HUES48 (cell line): ENCODE data around the gene HSPD1.
"Not testable (repeated sequence)": the region's sequence is repeated elsewhere in the genome, so short reads cannot be mapped to it uniquely, and the experiment has no call there.

Experiments used
- H3K27ac ChIP-seq: one replicate; pipeline ENCODE4 v1.7.0; 2013; ENCODE audit warnings: low read depth, low read length, inconsistent platforms
- H3K27me3 ChIP-seq: 2 replicates; pipeline ENCODE4 v1.6.1; 2013; ENCODE audit warnings: mild to moderate bottlenecking, low read length; ENCODE audit not compliant: control insufficient read depth, insufficient read depth
- H3K36me3 ChIP-seq: 2 replicates; pipeline ENCODE4 v1.6.1; 2013; ENCODE audit warnings: low read length; ENCODE audit not compliant: control insufficient read depth, insufficient read depth
- H3K4me1 ChIP-seq: 2 replicates; pipeline ENCODE4 v1.6.1; 2013; ENCODE audit warnings: mild to moderate bottlenecking, low read length; ENCODE audit not compliant: control insufficient read depth, insufficient read depth
- H3K4me3 ChIP-seq: 2 replicates; pipeline ENCODE4 v1.5.1; 2013; ENCODE audit warnings: mild to moderate bottlenecking, low read depth, low read length
- H3K9ac ChIP-seq: 2 replicates; pipeline ENCODE4 v1.6.1; 2013; ENCODE audit warnings: mild to moderate bottlenecking, low read depth, low read length, moderate library complexity
- H3K9me3 ChIP-seq: 2 replicates; pipeline ENCODE4 v1.6.1; 2013; ENCODE audit warnings: low read length; ENCODE audit not compliant: control insufficient read depth, insufficient read depth

The HSPD1 gene

DNA sequence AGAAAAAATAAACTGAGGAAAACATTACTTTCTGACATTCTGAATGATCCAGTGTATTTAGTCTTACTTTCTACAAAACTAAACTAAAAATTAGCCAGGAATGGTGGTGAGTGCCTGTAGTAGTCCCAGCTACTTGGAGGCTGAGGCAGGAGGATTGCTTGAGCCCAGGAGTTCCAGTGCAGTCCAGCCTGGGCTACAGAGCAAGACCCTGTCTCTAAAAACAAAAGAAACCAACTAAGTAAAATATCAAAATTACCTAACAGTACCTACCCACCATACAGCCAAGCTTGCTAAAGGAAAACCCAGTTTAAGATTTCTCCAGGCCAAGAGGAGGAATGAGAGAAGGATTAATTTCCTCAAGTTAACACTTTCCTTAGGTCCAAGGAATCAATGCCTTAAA is 2.9 kb downstream of the HSPD1 start:
- Histone ChIP-seq H3K27me3 (no peaks in the 10 kb centered on the region), H3K4me1 (peaks cover 17% of the 10 kb centered on the region), H3K27ac (no peak overlapping the region), H3K36me3 (peaks cover 76% of the 10 kb centered on the region), H3K9me3 (no peaks in the 10 kb centered on the region), H3K4me3 (peak overlapping the region; percentile 88), H3K9ac (no peak overlapping the region)

DNA sequence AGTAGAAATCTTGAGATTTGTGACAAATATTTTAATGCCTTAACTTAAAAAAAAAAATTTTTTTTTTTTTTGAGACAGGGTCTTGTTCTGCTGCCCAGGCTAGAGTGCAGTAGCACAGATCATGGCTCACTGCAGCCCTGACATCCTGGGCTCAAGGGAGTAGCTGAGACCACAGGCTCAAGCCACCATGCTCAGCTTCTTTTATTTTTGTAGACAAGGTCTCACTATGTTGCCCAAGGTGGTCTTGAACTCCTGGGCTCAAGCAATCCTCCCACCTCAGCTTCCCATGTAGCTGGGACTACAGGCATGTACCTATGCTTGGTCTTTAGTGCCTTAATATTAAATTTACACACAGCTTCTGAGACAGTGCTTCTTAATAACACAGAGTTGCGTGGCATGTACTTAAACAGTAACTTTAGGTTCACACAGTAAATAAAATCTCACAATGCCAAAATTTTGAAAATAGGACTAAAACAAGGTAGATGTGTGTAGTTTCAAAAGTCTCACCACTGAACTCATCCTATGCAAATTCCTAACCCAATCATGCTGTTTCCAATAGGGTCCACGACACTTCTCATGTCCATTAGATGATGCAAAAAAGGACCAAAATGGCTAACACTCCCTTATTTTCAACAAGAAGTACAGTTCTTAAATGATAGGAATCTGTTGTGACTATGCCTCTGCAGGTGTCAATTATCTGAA is 4.1 kb downstream of the HSPD1 start:
- Histone ChIP-seq H3K4me1 (peaks cover 16% of the 10 kb centered on the region), H3K27ac (no peak overlapping the region), H3K27me3 (no peaks in the 10 kb centered on the region), H3K9me3 (no peaks in the 10 kb centered on the region), H3K4me3 (peak overlapping the region; percentile 88; the same call in 1 of the 2 replicates), H3K9ac (peak overlapping the region; percentile 37; the same call in 1 of the 2 replicates), H3K36me3 (peaks cover 82% of the 10 kb centered on the region)

DNA sequence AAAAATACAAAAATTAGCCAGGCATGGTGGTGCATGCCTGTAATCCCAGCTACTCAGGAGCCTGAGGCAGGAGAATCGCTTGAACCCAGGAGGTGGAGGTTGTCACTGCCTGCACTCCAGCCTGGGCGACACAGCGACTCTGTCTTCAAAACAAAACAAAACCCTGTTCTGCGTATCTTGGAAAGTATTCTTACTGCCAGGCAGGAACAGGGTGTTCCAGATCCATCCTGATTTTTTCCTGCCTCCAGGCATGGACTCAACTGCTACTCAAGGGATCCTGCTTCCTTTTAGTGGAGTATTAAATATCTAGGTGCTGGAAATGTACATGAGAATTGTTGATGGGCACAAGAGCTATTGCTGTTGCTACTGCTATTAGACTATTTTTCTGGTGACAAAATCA is 12.3 kb downstream of the HSPD1 start:
- H3K4me1 ChIP-seq: no peaks in the 10 kb centered on the region
- H3K4me3 ChIP-seq: no peak overlapping the region
- H3K9me3 ChIP-seq: no peaks in the 10 kb centered on the region
- H3K27ac ChIP-seq: no peak overlapping the region
- H3K27me3 ChIP-seq: no peaks in the 10 kb centered on the region
- H3K36me3 ChIP-seq: peaks cover 68% of the 10 kb centered on the region
- no peak overlapping the region for H3K9ac ChIP-seq

DNA sequence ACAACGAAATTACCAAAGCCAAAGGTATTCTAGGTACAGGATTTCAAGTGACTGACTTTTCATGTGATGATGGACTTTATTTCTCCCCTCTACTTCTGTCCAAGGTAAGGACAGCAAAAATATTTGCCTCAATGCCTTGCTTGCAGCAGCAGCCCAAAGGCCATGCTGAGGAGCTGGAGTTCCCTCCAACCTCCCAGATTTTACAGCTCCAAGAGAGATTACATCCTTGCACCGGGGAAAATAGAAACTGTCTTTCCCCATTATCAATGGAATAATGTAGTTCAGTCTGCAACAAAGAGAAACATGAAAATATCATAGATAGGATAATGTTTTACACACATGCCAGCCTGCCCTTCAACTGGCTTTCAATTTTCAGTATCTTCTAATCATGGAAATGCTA is 13.5 kb downstream of the HSPD1 start:
- Histone ChIP-seq H3K27ac (no peak overlapping the region), H3K4me3 (no peak overlapping the region), H3K9ac (no peak overlapping the region), H3K4me1 (no peaks in the 10 kb centered on the region), H3K36me3 (peaks cover 56% of the 10 kb centered on the region), H3K27me3 (no peaks in the 10 kb centered on the region), H3K9me3 (no peaks in the 10 kb centered on the region)

DNA sequence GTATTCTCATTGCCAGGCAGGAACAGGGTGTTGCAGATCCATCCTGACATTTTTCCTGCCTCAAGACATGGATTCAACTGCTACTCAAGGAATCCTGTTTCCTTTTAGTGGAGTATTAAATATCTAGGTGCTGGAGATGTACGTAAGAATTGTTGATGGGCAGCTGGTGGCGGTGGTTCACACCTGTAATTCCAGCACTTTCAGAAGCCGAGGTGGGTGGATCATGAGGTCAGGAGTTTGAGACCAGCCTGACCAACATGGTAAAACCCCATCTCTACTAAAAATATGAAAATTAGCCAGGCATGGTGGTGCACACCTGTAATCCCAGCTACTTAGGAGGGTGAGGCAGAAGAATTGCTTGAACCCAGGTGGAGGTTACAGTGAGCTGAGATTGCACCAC is 15.4 kb downstream of the HSPD1 start:
- not testable (repeated sequence) for H3K27me3 ChIP-seq, H3K4me3 ChIP-seq, H3K9ac ChIP-seq, H3K9me3 ChIP-seq, H3K27ac ChIP-seq, H3K4me1 ChIP-seq
- H3K36me3 ChIP-seq: peaks cover 37% of the 10 kb centered on the region

DNA sequence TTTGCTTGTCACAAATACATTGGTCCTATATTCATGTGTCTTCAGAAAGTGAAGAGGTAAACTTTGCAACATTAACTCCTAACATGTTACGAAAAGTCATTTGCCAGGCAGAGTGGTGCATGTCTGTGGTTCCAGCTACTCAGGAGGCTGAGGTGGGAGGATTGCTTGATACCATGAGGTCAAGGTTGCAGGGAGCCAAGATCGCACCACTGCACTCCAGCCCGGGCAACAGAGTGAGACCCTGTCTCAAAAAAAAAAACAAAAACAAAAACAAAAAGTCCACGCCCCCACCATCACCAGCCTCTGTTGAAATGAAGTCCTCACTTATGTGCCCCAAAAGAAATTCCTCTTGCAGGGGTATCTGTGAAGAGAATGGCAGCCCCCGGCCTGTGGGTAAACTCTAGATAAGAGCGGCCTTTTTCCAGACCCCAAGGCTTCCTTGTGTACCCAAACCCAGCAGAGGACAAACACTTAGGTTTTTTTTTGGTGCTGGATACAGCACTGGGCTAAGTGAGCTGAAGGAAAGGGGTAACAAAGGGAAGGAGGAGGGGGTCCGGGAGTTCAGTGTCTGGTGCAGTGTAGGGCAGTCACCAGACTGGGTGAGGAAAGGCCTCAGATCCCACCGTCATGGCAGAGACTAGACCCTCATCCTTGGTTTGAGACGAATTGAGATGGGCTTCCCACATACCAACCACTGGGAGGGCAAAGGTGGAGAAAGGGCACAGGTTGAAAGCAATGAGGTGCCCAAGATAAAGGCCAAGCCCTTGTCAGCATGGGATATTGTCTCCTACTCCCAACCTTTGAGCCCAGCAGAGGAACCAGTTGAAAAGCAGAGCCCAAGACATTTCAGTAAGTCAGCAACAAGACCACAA is 19.2 kb downstream of the HSPD1 start:
- H3K9me3 ChIP-seq: no peaks in the 10 kb centered on the region
- H3K27ac ChIP-seq: no peak overlapping the region
- peaks cover 24% of the 10 kb centered on the region for H3K36me3 ChIP-seq
- H3K4me3 ChIP-seq: no peak overlapping the region
- no peaks in the 10 kb centered on the region for H3K27me3 ChIP-seq
- H3K4me1 ChIP-seq: no peaks in the 10 kb centered on the region
- H3K9ac ChIP-seq: no peak overlapping the region; the same call in 1 of the 2 replicates

DNA sequence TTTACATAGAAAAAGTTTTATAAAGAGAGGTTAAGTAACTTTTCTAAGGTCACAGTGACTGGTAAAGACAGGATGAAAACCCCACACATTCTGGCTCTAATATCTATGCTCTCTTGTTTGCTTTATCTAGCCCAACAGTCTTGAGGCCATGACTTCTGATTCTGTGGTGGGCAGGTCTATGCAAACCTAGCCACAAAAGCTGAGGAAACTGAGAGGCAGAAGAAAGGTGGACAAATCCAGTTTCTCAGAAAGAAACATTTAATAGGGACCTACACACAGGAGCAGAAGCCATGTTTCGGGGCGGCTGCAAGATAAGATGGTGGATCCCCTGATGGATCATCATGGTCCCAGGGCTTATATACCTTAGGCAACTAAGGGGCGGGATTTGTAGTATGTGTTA is 21.8 kb downstream of the HSPD1 start:
- no peaks in the 10 kb centered on the region for H3K27me3 ChIP-seq

DNA sequence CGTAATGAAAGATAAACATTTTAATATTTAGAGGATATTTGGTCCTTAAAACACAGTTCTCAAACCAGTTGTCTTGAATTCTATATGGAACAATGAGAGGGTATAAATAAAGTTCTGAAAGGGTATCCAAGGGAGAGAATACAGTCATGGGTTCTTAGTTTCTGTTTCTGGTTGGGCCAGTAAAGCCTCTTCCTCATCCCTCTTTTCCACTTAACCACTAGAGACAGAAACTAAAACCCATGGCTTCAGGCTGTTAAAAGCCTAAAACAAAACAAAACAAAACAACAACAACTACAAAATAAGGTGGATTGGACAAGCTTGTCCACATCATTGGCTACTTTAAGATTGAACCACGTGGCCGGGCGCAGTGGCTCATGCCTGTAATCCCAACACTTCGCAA is 27.5 kb downstream of the HSPD1 start:
- Histone ChIP-seq H3K27me3 (no peaks in the 10 kb centered on the region), H3K27ac (no peak overlapping the region), H3K9me3 (no peaks in the 10 kb centered on the region), H3K4me1 (no peaks in the 10 kb centered on the region), H3K4me3 (no peak overlapping the region), H3K9ac (no peak overlapping the region), H3K36me3 (peaks cover 71% of the 10 kb centered on the region)

More for the DNA sequence above, 21.8 kb downstream of the HSPD1 start:
- Histone ChIP-seq H3K27ac (no peak overlapping the region), H3K9ac (no peak overlapping the region), H3K36me3 (peaks cover 47% of the 10 kb centered on the region), H3K4me3 (no peak overlapping the region), H3K9me3 (no peaks in the 10 kb centered on the region), H3K4me1 (no peaks in the 10 kb centered on the region)

DNA sequence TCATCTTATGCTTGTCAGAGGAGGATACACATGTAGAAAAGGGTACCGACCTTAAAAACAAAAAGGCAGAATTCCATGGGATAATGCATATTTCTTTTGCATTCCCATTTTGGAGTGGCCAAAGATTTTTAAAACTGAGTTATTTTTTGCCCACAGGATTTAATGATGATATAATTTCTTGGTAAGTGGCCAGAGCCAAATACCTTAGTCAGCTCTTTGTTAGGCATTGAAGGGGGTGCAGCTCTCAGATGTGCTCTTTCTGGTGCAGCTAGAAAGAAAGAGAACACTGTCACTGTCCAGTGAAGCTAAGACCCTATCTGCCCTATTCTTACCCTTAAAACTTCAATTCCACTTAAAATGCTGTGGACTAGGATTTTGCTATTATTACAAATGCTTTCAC is 35.5 kb downstream of the HSPD1 start:
- Histone ChIP-seq H3K27ac (no peak overlapping the region), H3K36me3 (peaks cover 50% of the 10 kb centered on the region), H3K4me3 (no peak overlapping the region)

DNA sequence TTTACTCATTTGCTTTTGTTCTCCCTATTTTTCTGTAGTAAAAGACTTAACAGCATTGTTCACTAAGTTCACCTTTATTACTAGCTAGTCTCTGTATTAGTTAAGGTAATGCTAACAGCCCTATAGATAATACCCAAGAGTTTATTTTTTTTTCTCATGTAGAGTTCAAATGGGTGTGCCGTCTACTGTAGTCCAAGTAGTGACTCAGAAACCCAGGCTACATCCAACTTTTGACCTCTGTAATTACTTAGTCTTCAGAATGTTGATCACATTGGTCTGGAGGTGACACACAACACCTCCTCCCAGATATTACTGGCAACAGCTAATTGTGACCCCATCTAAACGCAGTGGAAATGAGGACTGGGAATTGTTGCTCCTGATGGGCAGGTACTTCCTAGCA is 38.6 kb downstream of the HSPD1 start:
- no peaks in the 10 kb centered on the region for H3K4me1 ChIP-seq
- H3K9ac ChIP-seq: no peak overlapping the region
- no peak overlapping the region for H3K4me3 ChIP-seq
- H3K9me3 ChIP-seq: no peaks in the 10 kb centered on the region
- H3K27me3 ChIP-seq: no peaks in the 10 kb centered on the region
- H3K36me3 ChIP-seq: peaks cover 34% of the 10 kb centered on the region
- no peak overlapping the region for H3K27ac ChIP-seq

More for the DNA sequence above, 35.5 kb downstream of the HSPD1 start:
- H3K27me3 ChIP-seq: no peaks in the 10 kb centered on the region
- H3K9me3 ChIP-seq: no peaks in the 10 kb centered on the region
- H3K4me1 ChIP-seq: no peaks in the 10 kb centered on the region
- H3K9ac ChIP-seq: no peak overlapping the region

DNA sequence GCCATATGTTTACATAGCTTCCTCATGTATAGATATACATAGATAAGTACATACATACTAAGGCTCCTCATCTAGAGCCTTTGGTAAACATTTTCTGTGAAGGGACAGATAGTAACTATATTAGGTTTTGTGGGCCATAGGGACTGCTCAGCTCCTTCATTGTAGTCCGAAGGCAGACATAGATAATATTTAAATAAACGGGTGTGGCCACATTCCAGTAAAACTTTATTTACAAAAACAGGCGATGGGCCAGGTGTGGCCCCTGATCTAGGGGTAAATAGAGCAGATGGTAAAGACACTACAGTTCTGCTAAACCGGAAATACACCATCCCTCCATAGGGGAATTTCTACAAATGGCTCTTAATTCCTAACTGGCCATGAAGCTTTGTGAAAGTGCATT is 39.0 kb downstream of the HSPD1 start:
- peaks cover 32% of the 10 kb centered on the region for H3K36me3 ChIP-seq
- no peak overlapping the region for H3K9ac ChIP-seq
- no peaks in the 10 kb centered on the region for H3K27me3 ChIP-seq
- H3K4me3 ChIP-seq: no peak overlapping the region
- H3K4me1 ChIP-seq: no peaks in the 10 kb centered on the region
- no peak overlapping the region for H3K27ac ChIP-seq
- no peaks in the 10 kb centered on the region for H3K9me3 ChIP-seq
